Activated naive CD8-positive, alpha-beta T cell (primary cell): ENCODE results near the gene ZNF785.

Experiments
- H3K27ac Mint-ChIP-seq: one replicate; pipeline ENCODE4 v1.8.0; 2021; ENCODE audit warnings: mixed read lengths
- H3K27me3 Mint-ChIP-seq: one replicate; pipeline ENCODE4 v1.8.0; 2021; ENCODE audit warnings: mixed read lengths
- H3K36me3 Mint-ChIP-seq: one replicate; pipeline ENCODE4 v1.8.0; 2021; ENCODE audit warnings: mixed read lengths
- H3K4me1 Mint-ChIP-seq: one replicate; pipeline ENCODE4 v1.8.0; 2021; ENCODE audit warnings: low read depth, mixed read lengths
- H3K4me3 Mint-ChIP-seq: one replicate; pipeline ENCODE4 v1.8.0; 2021; ENCODE audit warnings: mild to moderate bottlenecking, mixed read lengths
- H3K9me3 Mint-ChIP-seq: one replicate; pipeline ENCODE4 v1.8.0; 2021; ENCODE audit warnings: low read depth, mixed read lengths

ZNF785 gene

DNA sequence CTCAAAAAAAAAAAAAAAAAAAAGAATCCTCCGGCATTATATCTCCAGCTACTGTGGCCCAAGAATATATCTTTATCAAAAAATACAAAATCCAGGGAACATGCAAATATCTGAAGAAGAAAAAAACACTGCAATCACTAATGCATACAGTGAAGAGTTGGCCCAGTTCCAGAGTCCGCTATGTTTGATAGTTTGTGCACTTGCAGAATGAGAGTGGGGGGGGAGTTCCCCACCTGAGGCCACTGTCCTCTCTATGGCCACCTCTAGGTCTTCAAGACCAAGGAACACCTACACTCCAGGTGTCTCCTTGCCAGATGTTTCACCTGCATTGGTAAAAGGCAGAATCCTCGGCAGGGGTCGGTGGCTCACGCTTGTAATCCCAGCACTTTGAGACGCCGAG, 4.0 kb downstream of the ZNF785 start:
- Mint-ChIP-seq H3K27ac (no peak overlapping the region), H3K4me3 (no peak overlapping the region), H3K36me3 (peaks cover 2% of the 10 kb centered on the region), H3K4me1 (peaks cover 20% of the 10 kb centered on the region), H3K9me3 (no peaks in the 10 kb centered on the region), H3K27me3 (no peaks in the 10 kb centered on the region)

DNA sequence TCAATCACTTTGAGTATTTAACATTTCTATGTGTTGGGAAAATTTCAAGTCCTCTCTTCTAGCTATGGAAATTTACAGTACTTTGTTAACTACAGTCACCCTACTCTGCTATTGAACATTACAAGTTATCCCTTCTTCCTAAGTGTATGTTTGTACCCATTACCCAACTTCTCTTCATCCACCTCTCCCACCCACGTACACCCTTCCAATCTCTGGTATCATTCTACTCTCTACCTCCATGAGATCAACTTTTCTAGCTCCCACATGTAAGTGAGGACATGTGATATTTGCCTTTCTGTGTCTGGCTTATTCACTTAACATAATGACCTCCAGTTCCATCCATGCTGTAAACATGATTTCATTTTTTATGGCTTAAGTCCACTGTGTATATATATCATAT, 10.8 kb downstream of the ZNF785 start:
- Mint-ChIP-seq H3K27ac (no peak overlapping the region), H3K27me3 (no peaks in the 10 kb centered on the region), H3K4me1 (peaks cover 14% of the 10 kb centered on the region), H3K9me3 (no peaks in the 10 kb centered on the region), H3K4me3 (peak overlapping the region; percentile 11), H3K36me3 (no peaks in the 10 kb centered on the region)

DNA sequence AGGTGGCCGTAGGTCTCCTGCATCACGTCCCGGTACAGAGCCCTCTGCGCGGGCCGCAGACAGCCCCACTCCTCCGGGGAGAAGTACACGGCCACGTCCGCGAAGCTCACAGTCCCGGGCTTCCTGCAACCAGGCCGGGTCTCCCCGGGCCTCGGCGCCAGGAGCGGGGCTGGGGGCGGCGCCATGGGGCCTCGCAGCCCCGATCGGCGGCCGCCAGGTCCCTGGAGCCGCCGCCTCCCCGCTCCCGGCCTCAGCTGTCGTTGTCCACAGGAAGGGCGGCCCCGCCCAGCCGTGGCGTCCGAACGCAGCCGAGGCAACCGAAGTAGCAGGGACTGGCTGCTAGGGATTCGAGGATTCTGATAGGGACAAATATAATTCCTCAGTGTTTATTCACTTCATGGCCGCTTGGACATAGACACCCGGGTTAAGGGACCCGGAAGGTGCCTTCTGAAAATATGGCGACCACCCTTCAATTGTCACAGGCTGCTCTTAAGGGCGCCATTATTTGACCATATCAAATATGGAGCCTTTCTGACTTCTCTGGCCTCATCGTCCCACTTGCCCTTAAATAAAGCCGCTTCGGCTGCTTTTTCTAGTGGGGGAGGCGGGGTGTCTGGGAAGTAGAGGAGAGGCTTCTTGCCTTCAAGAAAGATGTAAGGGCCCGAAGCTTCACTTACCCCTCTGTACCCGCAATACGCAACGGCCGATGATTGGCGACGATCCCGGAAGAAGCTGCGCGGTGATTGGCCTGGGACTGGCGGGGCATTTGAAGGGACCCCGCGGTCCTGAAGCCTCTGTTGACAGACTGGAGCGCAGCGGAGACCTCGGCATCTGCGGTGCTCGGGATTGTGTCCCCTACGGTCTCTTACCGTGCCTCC, 13.8 kb downstream of the ZNF785 start, which contains the start of gene ZNF688:
ZNF688 (minus strand) TSS at position 270 of the 878 bp plus-strand sequence; CDS start at position 185, 85 bp downstream.
- peak within 1 kb of the TSS; percentile 93 for H3K4me3 Mint-ChIP-seq
- peak within 1 kb of the TSS; percentile 92 for H3K27ac Mint-ChIP-seq
- H3K36me3 Mint-ChIP-seq: peaks cover 3% of the 10 kb centered on the region
- no peaks in the 10 kb centered on the region for H3K9me3 Mint-ChIP-seq
- H3K4me1 Mint-ChIP-seq: peaks cover 32% of the 10 kb centered on the region
- no peaks in the 10 kb centered on the region for H3K27me3 Mint-ChIP-seq

DNA sequence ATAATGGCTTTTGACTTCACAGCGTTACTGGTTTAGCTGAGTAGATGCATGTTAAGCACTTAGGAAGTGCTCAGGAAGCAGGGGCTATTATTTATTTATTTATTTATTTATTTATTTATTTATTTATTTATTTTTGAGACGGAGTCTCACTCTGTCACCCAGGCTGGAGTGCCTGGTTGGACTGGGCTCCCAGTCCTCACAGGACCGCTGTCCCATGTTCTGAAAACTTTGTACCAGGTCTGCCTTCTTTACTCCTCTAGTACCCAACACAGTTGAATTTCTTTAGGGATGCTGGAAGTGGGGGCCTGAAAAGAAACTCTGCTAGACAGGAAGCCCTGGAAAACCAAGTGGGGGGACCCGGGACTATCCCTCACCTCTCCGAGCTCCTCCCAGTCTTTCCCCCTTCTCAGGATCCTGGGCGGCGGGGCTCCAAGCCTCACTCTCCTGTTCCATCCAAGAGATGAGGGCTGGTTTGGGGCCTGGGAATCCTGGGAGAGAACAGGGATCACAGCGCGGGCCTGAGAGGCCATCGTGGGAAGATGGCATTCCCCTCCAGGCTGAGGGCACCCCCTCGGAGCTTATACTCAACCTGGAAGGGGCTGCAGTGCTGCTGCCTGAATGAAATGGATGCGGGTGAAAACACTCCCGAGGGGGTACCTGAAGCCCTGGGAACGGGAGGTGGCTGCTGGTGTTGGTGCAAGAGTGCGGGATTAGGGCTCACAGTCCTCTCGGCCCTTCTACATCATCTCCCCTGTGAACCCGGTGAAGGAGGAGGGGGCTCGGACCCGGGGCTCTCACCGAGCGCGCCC, 14.7 kb downstream of the ZNF785 start:
- H3K4me3 Mint-ChIP-seq: peak overlapping the region; percentile 85
- H3K36me3 Mint-ChIP-seq: peaks cover 3% of the 10 kb centered on the region
- H3K4me1 Mint-ChIP-seq: peaks cover 37% of the 10 kb centered on the region
- H3K27ac Mint-ChIP-seq: peak overlapping the region; percentile 90
- H3K27me3 Mint-ChIP-seq: no peaks in the 10 kb centered on the region
- H3K9me3 Mint-ChIP-seq: no peaks in the 10 kb centered on the region

DNA sequence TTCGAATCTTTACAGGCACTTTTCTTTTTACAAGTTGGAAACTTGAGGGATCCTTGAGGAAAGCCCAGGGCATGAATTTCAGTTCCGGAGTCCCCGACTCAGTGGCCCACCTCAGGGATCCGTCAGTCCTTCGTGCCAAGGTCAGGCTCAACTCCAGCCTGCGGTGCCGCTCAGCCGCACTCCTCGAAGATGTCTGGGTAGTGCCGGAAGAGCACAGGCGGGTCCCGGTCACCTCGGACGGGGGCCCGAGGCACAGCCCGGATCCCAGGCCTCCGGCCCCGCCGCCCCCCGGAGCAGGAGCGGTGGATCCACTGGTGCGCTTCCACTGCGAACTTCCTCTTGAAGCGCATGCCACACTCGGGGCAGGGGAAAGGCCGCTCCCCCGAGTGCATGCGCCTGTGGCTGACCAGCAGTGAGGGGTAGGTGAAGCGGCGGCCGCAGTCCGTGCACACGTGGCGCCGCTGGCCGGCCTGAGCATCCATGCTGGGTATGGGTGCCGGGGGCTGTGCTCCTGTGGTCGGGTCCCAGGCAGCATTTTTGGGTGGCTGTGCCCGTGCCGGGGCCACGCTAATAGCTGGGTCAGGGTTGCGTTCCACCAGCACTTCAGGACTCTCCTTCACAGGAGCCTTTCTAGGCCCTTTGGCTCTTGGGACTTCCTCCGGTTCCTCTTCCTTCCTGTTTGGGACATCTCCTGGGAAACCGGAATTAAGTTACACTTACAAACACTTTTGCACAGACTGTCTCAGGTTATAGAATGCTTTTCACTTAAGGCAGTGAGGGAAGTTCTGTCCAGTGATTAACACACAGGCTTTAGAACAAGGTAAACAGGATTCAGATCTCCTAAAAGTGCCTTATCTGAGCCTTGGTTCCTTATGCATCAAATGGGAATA, 15.5 kb downstream of the ZNF785 start:
- H3K27ac Mint-ChIP-seq: no peak overlapping the region
- H3K4me1 Mint-ChIP-seq: peaks cover 37% of the 10 kb centered on the region

DNA sequence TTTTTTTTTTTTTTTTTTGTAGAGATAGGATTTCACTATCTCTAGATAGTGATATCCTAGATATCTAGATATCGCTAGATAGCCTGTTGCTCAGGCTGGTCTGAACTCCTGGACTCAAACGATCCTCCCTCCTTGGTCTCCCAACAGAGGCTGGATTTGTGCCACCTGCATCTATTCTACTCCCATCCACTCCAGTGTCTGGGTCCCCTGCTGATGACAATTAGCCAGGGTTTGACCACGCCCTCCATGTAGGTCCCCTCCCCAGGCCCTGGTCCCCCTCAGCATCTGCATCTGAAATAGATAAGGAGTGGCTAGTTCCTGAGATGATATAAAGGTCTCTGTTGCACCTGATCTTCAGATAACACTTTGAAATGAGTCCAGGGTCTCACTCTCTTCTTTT, 16.2 kb downstream of the ZNF785 start:
- H3K9me3 Mint-ChIP-seq: no peaks in the 10 kb centered on the region
- H3K27me3 Mint-ChIP-seq: no peaks in the 10 kb centered on the region
- H3K36me3 Mint-ChIP-seq: peaks cover 3% of the 10 kb centered on the region
- no peak overlapping the region for H3K4me3 Mint-ChIP-seq
- peaks cover 37% of the 10 kb centered on the region for H3K4me1 Mint-ChIP-seq
- peak overlapping the region; percentile 61 for H3K27ac Mint-ChIP-seq

More for the DNA sequence above, 15.5 kb downstream of the ZNF785 start:
- Mint-ChIP-seq H3K9me3 (no peaks in the 10 kb centered on the region), H3K4me3 (peak overlapping the region; percentile 42), H3K27me3 (no peaks in the 10 kb centered on the region), H3K36me3 (peaks cover 3% of the 10 kb centered on the region)

DNA sequence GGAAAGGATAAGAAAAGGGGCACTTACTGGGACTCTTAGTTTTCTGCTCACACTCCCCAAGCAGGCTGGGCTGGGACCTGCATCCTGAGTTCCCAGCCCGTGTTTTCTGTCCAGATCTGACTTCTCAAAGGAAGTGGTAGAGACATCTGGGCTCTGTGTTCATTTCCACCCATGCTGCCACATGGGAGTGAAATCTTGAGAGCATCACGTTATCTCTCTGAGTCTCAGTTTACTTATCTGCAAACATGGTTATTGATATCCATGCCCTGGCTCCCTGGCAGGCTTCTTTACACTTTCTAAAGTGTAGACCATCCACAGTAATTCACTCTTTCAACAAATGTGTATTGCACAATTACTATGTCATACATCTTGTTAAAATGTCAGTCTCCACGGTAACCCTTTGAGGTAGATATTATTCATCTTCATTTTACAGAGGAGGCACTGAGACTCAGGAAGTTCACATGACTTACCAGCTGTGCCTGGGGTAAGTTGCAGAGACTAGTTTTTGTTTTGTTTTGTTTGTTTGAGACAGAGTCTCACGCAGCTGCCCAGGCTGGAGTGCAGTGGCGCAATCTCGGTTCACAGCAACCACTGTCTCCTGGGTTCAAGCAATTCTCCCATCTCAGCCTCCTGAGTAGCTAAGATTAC, 17.4 kb downstream of the ZNF785 start:
- Mint-ChIP-seq H3K27me3 (no peaks in the 10 kb centered on the region), H3K4me3 (peak overlapping the region; percentile 79), H3K27ac (peak overlapping the region; percentile 95), H3K9me3 (no peaks in the 10 kb centered on the region), H3K4me1 (peaks cover 36% of the 10 kb centered on the region), H3K36me3 (peaks cover 3% of the 10 kb centered on the region)

DNA sequence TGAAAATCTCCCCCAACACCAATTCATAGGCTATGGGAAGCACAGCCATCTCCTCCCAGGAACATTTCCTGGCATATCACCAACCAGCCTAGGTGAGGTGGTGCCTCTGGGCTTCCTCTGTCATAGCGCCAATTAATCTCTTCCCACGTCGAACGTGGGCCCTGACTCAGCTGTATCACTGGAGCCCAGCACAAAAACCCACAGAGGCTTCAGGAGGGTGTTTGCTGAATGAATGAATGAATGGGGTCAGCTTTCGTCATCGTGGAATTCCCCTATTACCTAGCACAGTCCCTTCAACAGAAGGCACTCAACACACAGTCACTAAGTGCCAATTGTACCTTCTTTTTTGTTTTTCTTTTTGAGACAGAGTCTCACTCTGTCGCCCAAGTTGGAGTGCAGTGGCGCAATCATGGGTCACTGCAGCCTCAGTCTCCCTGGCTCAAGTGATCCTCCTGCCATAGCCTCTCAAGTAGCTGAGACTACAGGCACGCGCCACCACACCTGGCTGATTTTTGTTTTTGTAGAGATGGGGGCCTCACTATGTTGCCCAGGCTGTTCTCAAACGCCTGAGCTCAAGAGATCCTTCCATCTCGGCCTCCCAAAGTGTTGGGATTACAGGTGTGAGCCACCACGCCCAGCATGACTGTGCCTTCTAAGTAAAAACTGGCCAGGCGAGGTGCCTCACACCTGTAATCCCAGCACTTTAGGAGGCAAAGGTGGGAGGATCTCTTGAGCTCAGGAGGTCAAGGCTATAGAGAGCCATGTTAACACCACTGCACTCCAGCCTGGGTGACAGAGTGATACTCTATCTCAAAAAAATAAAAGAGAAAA, 18.1 kb downstream of the ZNF785 start:
- Mint-ChIP-seq H3K27me3 (no peaks in the 10 kb centered on the region), H3K36me3 (peaks cover 3% of the 10 kb centered on the region), H3K4me3 (peak overlapping the region; percentile 79), H3K4me1 (peaks cover 35% of the 10 kb centered on the region), H3K9me3 (no peaks in the 10 kb centered on the region), H3K27ac (peak overlapping the region; percentile 95)

DNA sequence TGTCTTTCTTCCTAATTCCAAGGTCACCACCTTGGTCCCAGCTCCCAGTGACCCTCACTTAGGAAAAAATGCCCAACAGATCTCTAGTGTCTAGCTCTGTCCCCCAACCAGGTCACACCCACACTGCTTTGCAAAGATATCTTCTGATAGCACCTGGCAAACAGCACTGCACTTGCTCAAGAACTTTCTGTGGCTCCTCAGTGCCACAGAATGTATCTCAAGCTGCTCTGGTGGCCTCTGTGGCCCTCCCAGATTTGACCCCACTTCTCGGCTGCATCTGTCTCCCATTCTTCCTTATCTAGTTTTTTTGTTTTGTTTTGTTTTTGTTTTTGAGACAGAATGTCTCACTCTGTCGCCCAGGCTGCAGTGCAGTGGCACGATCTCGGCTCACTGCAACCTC, 19.0 kb downstream of the ZNF785 start:
- H3K36me3 Mint-ChIP-seq: peaks cover 3% of the 10 kb centered on the region
- no peak overlapping the region for H3K4me3 Mint-ChIP-seq
- no peaks in the 10 kb centered on the region for H3K9me3 Mint-ChIP-seq
- peaks cover 31% of the 10 kb centered on the region for H3K4me1 Mint-ChIP-seq
- H3K27ac Mint-ChIP-seq: peak overlapping the region; percentile 90
- no peaks in the 10 kb centered on the region for H3K27me3 Mint-ChIP-seq

DNA sequence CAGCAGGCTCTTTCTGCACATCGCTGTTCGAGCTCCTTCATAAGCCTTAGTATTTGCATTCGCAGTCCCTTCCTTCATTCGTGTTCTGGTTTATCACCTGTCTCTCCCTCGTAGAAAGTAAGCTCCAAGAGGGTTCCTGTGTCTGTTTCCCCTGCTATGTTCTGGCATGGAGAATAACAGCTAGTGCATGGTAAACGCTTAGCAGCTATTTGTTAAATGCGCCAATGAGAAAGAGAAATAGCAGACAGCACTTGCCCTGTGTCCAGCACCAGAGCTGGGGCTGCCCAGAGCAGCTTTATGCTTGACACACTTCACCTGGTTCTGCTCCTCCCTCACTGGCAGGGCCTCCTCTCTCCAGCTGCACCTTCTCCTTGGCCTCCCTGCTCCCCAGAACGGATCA, 19.5 kb downstream of the ZNF785 start:
- Mint-ChIP-seq H3K36me3 (peaks cover 3% of the 10 kb centered on the region), H3K4me1 (peaks cover 33% of the 10 kb centered on the region), H3K27ac (no peak overlapping the region), H3K4me3 (no peak overlapping the region), H3K27me3 (no peaks in the 10 kb centered on the region), H3K9me3 (no peaks in the 10 kb centered on the region)

DNA sequence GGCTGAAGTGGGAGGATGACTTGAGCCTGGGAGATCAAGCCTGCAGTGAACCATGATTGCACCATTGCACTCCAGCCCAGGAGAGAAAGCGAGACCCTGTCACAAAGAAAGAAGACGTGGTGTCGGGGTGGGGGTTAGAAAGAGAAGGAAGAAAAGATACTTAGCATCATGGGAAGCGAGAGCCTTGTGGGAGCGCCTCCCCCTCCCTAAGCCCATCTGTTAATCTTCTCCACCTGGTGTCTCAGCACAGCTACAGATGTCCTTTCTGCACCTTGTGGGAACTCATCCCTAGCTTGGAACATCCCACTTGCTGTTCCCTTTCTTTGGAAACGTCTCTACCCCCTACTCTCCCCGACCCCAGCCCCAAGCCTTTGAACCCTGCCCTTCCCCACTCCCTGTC, 20.0 kb downstream of the ZNF785 start:
- Mint-ChIP-seq H3K36me3 (peaks cover 3% of the 10 kb centered on the region), H3K27ac (no peak overlapping the region), H3K4me3 (no peak overlapping the region), H3K9me3 (no peaks in the 10 kb centered on the region), H3K4me1 (peaks cover 34% of the 10 kb centered on the region), H3K27me3 (no peaks in the 10 kb centered on the region)

DNA sequence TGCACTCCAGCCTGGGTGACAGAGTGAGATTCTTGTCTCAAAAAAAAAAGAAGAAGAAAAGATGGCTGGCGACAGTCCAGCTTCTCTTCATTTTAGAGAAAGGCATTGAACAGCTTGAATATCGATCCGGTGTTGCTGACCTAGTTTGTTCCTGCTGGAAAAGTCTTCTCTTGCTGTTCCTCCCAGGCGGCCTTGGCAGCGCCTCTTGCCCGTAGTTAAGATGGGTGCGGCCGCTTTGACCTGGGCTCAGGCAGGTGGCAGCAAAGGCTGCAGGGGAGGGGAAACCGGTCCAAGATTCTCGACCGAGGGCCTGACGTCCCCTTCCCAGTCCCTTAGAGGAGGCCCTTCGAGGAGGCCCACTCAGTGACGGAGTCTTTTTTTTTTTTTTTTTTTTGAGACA, 23.5 kb downstream of the ZNF785 start:
- Mint-ChIP-seq H3K9me3 (no peaks in the 10 kb centered on the region), H3K27me3 (no peaks in the 10 kb centered on the region), H3K36me3 (no peaks in the 10 kb centered on the region), H3K4me1 (peaks cover 21% of the 10 kb centered on the region), H3K27ac (no peak overlapping the region), H3K4me3 (no peak overlapping the region)

DNA sequence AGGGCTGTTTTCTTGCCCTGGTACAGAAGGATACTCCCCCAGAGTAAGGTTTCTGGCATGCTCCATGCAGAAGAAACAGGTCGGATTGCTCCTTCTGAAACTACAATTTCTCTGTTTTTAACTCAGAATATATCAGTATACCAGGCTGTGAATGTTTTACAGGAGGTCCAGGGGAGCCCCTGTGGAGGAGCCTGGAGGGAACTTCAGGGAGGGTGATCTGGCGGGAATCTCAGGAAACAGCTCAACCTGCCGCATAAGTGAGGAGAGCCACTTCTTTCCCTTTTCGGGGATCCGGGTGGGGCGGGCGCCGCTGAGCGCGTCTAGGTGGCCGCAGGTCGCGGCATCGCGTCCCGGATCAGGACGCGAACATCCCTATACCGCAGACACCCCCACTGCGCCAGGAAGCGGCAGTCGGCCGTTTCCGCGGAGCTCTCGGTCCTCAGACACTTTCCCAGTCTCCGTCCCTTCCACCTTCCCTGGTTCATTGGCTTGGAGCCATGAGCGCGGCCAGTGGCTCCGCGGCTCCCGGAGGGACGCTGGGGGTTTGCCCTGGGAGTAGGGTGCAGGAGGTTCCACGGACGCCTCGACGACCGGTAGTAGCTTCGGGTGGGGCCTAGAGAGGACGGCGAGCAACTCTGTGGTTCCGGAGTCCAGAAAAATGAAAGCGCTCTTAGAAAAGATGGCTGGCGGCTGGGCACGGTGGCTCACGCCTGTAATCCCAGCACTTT, 24.2 kb downstream of the ZNF785 start:
- peaks cover 15% of the 10 kb centered on the region for H3K4me1 Mint-ChIP-seq
- H3K27ac Mint-ChIP-seq: peak overlapping the region; percentile 72
- no peaks in the 10 kb centered on the region for H3K36me3 Mint-ChIP-seq
- no peaks in the 10 kb centered on the region for H3K9me3 Mint-ChIP-seq
- no peaks in the 10 kb centered on the region for H3K27me3 Mint-ChIP-seq
- peak overlapping the region; percentile 81 for H3K4me3 Mint-ChIP-seq
